GM12875 (cell line): Measurements from ENCODE around the gene PALD1.

ENCODE experiments used
- H3K4me3 ChIP-seq: one replicate; pipeline ENCODE4 v1.5.1; 2011; ENCODE audit warnings: low read depth, low read length, control low read depth
- TF ChIP-seq, protein P1 (sequence below): IDR thresholded peaks from 2 replicates; pipeline ENCODE4 v1.5.1; 2011; ENCODE audit warnings: low read depth, mild to moderate bottlenecking, control low read depth, inconsistent platforms, low read length, moderate library complexity, borderline replicate concordance; ENCODE audit not compliant: insufficient read depth

PALD1 gene

DNA sequence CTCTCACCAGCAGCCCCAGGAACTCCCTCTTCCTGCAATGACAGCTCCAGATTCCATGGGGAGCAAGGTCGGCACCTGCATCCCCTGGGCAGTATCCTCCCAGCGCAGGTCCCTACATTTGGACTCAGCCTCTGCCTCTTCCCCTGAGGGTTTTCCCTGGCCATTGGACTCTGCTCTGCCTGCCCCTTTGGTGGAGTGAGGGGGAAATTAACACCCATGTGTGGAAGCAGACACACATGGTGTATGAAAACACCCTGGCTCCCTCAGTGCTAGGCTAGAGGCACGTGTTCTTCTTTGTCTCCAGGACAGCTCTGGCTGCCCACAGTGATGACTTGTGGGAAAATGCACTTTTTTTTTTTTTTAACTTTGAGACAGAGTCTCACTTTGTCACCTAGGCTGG, 115.6 kb downstream of the PALD1 start:
- TF ChIP-seq, protein P1, sequence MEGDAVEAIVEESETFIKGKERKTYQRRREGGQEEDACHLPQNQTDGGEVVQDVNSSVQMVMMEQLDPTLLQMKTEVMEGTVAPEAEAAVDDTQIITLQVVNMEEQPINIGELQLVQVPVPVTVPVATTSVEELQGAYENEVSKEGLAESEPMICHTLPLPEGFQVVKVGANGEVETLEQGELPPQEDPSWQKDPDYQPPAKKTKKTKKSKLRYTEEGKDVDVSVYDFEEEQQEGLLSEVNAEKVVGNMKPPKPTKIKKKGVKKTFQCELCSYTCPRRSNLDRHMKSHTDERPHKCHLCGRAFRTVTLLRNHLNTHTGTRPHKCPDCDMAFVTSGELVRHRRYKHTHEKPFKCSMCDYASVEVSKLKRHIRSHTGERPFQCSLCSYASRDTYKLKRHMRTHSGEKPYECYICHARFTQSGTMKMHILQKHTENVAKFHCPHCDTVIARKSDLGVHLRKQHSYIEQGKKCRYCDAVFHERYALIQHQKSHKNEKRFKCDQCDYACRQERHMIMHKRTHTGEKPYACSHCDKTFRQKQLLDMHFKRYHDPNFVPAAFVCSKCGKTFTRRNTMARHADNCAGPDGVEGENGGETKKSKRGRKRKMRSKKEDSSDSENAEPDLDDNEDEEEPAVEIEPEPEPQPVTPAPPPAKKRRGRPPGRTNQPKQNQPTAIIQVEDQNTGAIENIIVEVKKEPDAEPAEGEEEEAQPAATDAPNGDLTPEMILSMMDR = no peak

DNA sequence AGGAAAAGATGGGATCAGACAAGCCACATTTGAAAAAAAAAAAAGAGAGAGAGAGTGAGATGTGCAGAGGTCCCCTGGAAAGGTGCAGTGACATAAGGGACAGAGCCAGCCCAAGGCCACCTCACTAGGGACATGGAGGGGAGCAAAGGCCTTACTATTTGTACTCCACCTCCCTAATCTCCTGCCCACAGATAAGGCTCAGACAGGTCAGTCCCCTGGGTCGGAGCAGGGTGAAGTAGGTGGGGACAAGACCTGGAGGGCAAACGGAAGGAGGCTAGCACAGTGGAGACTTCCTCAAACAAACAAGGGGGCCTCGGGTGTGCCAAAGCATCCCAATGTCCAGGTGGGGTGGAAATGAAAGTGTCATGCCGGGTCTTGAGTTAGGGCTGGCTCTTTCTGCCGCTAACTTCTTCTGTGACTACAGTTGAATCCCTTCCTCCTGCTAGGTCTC, 117.0 kb downstream of the PALD1 start:
- no peak overlapping the region for H3K4me3 ChIP-seq

More for the DNA sequence above, 115.6 kb downstream of the PALD1 start:
- H3K4me3 ChIP-seq = no peak overlapping the region

DNA sequence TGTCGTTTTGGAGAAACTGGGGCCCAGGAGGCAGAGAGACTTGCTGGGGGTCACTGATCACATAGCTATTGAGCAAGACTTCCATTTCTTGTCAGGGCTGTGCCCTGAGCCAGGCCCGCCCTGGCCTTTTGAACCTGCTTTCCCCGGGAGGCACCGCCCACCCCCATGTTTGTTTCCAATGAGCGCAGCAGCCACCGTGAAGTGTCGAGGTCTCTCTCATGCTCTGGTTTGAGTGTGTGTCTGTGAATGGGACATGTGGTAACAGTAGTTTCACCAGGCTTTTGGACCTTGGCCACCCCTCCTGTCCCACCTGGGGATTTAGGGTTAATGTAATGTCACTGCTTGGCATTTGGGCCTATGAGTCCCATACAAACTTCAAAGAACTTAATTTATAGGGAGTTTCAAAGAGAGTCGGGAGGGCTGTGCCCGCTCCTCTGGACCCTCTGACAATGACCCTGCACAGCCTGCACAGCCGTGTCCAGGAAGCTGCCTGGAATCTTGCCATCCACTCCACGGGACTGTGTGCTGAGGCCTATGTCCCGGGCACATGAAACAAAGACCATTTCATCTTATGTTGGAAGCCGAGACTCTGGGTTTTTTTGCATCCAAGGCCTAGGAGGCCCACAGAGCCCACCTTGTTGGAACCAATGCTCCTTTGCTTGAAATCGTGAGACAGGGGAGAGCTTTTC, 117.7 kb downstream of the PALD1 start:
- TF ChIP-seq, protein P1 = no peak
- H3K4me3 ChIP-seq = no peak overlapping the region

More for the DNA sequence above, 117.0 kb downstream of the PALD1 start:
- TF ChIP-seq, protein P1 = no peak

DNA sequence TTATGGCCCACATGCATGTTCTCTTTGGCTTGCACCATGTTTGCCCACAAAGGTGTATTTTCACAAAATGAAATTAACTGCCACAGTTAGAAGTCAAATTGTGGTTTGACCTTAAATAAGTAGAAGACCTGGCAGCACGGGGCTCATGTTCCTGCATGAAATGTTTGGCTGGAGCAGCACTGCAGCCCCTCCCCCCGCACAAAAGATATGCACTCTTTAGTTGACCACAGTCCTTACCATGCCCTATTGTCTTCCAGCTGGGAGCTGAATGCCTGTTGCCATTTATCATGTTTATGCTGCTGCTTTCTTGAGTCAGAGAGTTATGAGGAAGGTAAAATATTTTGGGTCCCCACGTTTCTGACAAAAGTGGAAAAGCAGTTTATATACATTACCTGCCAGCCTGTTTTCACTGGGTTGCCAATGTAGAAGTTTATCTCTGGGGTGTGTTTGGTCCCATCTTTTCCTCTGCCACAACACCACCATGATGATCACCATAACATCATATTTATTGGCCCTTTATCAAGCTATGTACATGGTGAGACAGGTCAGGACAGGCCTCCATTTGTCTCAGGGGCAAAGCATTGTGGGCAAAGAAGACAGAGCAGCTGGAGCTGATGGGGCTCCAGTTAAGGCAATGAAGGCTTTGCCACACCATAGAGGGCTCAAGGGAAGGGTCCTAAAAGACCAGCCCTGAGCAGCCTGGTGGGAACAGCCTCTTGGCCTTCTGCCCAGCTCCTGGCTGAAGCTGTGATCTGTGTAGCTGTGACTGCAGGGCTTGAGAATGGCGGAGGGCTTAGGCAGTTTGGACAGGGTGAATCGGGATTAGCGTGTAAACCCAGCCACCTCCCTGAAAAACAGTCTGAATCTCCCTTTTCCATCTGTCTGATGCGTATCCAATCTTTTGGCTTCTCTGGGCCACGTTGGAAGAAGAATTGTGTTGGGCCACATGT, 118.6 kb downstream of the PALD1 start:
- TF ChIP-seq, protein P1 = no peak
- H3K4me3 ChIP-seq = no peak overlapping the region

DNA sequence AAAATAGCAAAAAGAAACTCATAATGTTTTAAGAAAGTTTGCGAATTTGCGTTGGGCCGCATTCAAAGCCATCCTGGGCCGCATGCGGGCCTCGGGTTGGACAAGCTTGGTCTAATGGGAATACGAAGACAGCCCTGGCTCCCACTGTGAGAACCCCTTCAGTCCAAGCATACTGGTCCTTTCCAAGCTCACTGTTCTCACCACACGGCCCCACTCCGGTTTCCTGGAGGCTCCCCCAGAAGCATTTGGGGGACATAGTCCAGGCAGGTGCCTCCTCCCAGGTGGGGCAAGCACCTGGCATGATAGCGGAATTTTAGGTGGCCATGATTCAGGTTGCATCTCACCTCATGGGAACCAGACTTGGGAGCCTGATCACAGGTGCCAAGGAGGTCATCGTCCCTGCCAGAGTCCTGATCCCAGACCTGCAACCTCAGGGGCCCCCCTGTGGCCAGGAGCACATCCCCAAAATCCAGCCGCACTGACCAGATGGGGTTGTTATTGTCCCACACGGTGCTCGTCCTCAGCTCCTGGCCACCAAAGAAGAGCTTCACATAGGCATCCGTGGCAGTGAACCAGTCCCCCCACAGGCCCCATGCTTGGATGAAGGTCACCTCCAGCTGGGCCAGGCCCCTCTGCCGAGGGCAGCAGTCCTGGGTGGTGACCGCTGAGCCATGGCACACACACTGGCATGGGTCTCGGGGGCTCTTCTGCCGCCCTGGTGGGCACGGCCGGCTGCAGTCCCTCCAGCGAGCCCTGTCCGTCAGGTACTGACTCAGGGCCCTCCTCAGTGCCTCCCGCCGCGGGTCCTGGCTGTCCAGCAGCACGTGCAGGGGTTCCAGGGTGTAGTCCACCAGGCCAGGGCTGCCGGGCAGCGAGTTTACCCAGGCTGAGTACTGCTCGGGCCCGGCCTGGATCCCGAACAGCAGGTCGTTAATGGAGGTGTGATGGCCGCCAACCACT, 119.6 kb downstream of the PALD1 start:
- TF ChIP-seq, protein P1 = no peak
- no peak overlapping the region for H3K4me3 ChIP-seq

DNA sequence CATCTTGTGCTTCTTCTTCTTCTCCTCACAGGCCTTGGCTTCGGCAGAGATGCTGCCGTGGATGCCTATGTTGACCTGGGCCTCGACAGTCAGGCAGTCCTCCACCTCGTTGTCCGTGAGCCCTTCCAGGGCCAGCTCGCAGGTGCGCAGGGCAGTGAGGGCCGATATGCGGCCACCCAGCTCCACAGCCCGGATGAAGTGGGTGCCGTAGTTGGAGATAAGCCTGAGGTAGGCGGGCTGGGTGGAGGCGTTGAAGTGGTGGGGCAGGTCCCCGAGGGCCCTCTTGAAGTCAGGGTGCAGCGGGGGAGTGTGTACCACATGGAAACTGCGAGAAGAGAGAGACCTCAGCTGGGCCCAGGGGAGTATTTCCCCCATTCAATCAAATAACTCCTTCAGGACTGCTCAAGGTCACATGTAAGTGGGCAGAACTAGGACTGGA, 120.3 kb downstream of the PALD1 start:
- TF ChIP-seq, protein P1 = no peak

More for the DNA sequence above, 120.3 kb downstream of the PALD1 start:
- H3K4me3 ChIP-seq = no peak overlapping the region
